Mesendoderm (in vitro differentiated cells): Measurements from ENCODE around the gene IGF2BP3.

Source experiments
- DNase-seq: peaks from one replicate; pipeline ENCODE4 v3.0.0; 2013
- H2AK5ac ChIP-seq: 2 replicates; pipeline ENCODE4 v1.6.1; 2013; ENCODE audit warnings: low read length, inconsistent platforms
- H2BK120ac ChIP-seq: 2 replicates; pipeline ENCODE4 v1.6.1; 2013; ENCODE audit warnings: low read depth, mild to moderate bottlenecking, low read length, moderate library complexity, mixed read lengths
- H2BK15ac ChIP-seq: replicated peaks from 2 replicates; pipeline ENCODE4 v1.6.1; 2013; ENCODE audit warnings: low read depth, mild to moderate bottlenecking, moderate library complexity
- H2BK5ac ChIP-seq: 2 replicates; pipeline ENCODE4 v1.6.1; 2013; ENCODE audit warnings: low read length, inconsistent platforms
- H3K18ac ChIP-seq: 2 replicates; pipeline ENCODE4 v1.6.1; 2013; ENCODE audit warnings: mild to moderate bottlenecking, low read length, mixed read lengths
- H3K23ac ChIP-seq: one replicate; pipeline ENCODE4 v1.6.1; 2013; ENCODE audit warnings: low read length
- H3K27ac ChIP-seq: 2 replicates; pipeline ENCODE4 v1.5.1; 2013; ENCODE audit warnings: low read depth, mild to moderate bottlenecking, inconsistent platforms, low read length, moderate library complexity
- H3K27me3 ChIP-seq: 2 replicates; pipeline ENCODE4 v1.6.1; 2013; ENCODE audit warnings: low read length, control low read depth, mild to moderate bottlenecking, inconsistent platforms; ENCODE audit not compliant: insufficient read depth, poor library complexity
- H3K36me3 ChIP-seq: 2 replicates; pipeline ENCODE4 v1.6.1; 2013; ENCODE audit warnings: low read length, inconsistent platforms; ENCODE audit not compliant: control insufficient read depth, insufficient read depth
- H3K4ac ChIP-seq: one replicate; pipeline ENCODE4 v1.6.1; 2013; ENCODE audit warnings: low read depth, mild to moderate bottlenecking, low read length, moderate library complexity
- H3K4me1 ChIP-seq: 2 replicates; pipeline ENCODE4 v1.6.1; 2013; ENCODE audit warnings: low read depth, low read length, inconsistent platforms; ENCODE audit not compliant: control insufficient read depth
- H3K4me2 ChIP-seq: 2 replicates; pipeline ENCODE4 v1.6.1; 2013; ENCODE audit warnings: low read length
- H3K4me3 ChIP-seq: 2 replicates; pipeline ENCODE4 v1.5.1; 2013; ENCODE audit warnings: mild to moderate bottlenecking, low read length
- H3K56ac ChIP-seq: one replicate; pipeline ENCODE4 v1.6.1; 2013; ENCODE audit warnings: low read length
- H3K79me1 ChIP-seq: 2 replicates; pipeline ENCODE4 v1.6.1; 2013; ENCODE audit warnings: low read length, inconsistent platforms
- H3K79me2 ChIP-seq: 2 replicates; pipeline ENCODE4 v1.6.1; 2013; ENCODE audit warnings: mild to moderate bottlenecking, low read length; ENCODE audit not compliant: control insufficient read depth, insufficient read depth
- H3K9ac ChIP-seq: 2 replicates; pipeline ENCODE4 v1.6.1; 2013; ENCODE audit warnings: low read length, inconsistent platforms
- H4K5ac ChIP-seq: one replicate; pipeline ENCODE4 v1.6.1; 2013; ENCODE audit warnings: low read length
- H4K8ac ChIP-seq: one replicate; pipeline ENCODE4 v1.6.1; 2013; ENCODE audit warnings: low read depth, mild to moderate bottlenecking, control low read depth, low read length, moderate library complexity
- WGBS: extraction: QIAGEN DNeasy Blood & Tissue Kit; methylation state at CpG from one replicate; pipeline ENCODE4 v1.1.7; 2013; ENCODE audit warnings: low lambda C conversion rate, missing lambda C conversion rate; ENCODE audit not compliant: insufficient coverage; ENCODE audit errors: extremely low coverage; 5-methylcytosine and 5-hydroxymethylcytosine counted together

Gene IGF2BP3

GRCh38 chr7:23347033-23347681, 123.1 kb downstream of the IGF2BP3 start:
- H3K36me3 ChIP-seq: peaks cover 8% of the 10 kb centered on the region
- H3K4ac ChIP-seq: no peak overlapping the region
- no peak overlapping the region for H2BK120ac ChIP-seq
- no peak overlapping the region for H4K5ac ChIP-seq
- H3K23ac ChIP-seq: no peak overlapping the region
- no peak overlapping the region for H3K4me2 ChIP-seq
- no peak overlapping the region for H2AK5ac ChIP-seq
- H3K18ac ChIP-seq: no peak overlapping the region
- H3K79me2 ChIP-seq: no peaks in the 10 kb centered on the region
- no peak overlapping the region for H2BK5ac ChIP-seq
- H3K4me1 ChIP-seq: peaks cover 7% of the 10 kb centered on the region
- no peak overlapping the region for H4K8ac ChIP-seq
- H2BK15ac ChIP-seq: no peak overlapping the region
- no peak overlapping the region for H3K56ac ChIP-seq
- DNase-seq: no peak
- no peak overlapping the region for H3K9ac ChIP-seq
- no CpG with 5 or more reads among the region's 9 CpGs for WGBS
- H3K4me3 ChIP-seq: no peak overlapping the region
- H3K79me1 ChIP-seq: peaks cover 2% of the 10 kb centered on the region
- H3K27me3 ChIP-seq: no peaks in the 10 kb centered on the region
- no peak overlapping the region for H3K27ac ChIP-seq

- H2BK5ac ChIP-seq: no peak overlapping the region
- H3K4me1 ChIP-seq: peaks cover 7% of the 10 kb centered on the region
- H3K27ac ChIP-seq: no peak overlapping the region
- H2BK120ac ChIP-seq: no peak overlapping the region
- no peak overlapping the region for H4K5ac ChIP-seq
- DNase-seq: no peak
- peaks cover 8% of the 10 kb centered on the region for H3K36me3 ChIP-seq
- H3K79me2 ChIP-seq: no peaks in the 10 kb centered on the region
- WGBS: no CpG with 5 or more reads among the region's 8 CpGs
- no peak overlapping the region for H2AK5ac ChIP-seq
- H3K4me3 ChIP-seq: no peak overlapping the region
- H3K18ac ChIP-seq: no peak overlapping the region
- no peak overlapping the region for H4K8ac ChIP-seq
- no peak overlapping the region for H3K9ac ChIP-seq
- no peaks in the 10 kb centered on the region for H3K27me3 ChIP-seq
- peaks cover 2% of the 10 kb centered on the region for H3K79me1 ChIP-seq
- no peak overlapping the region for H2BK15ac ChIP-seq
- H3K56ac ChIP-seq: no peak overlapping the region
- H3K4ac ChIP-seq: no peak overlapping the region
- H3K23ac ChIP-seq: no peak overlapping the region
- no peak overlapping the region for H3K4me2 ChIP-seq
These were observed 124.0 kb downstream of the IGF2BP3 start for GRCh38 chr7:23346316-23346715.

- Histone ChIP-seq H2BK120ac (no peak overlapping the region), H3K36me3 (peaks cover 8% of the 10 kb centered on the region), H3K4me2 (no peak overlapping the region), H3K4ac (no peak overlapping the region), H3K23ac (no peak overlapping the region), H3K27me3 (no peaks in the 10 kb centered on the region), H4K5ac (no peak overlapping the region), H4K8ac (no peak overlapping the region), H2BK15ac (no peak overlapping the region), H3K4me1 (peaks cover 7% of the 10 kb centered on the region), H2AK5ac (no peak overlapping the region), H3K79me2 (no peaks in the 10 kb centered on the region), H3K18ac (no peak overlapping the region), H3K9ac (no peak overlapping the region), H3K79me1 (no peaks in the 10 kb centered on the region), H2BK5ac (no peak overlapping the region), H3K4me3 (no peak overlapping the region), H3K56ac (no peak overlapping the region), H3K27ac (no peak overlapping the region)
- no CpG with 5 or more reads among the region's 6 CpGs for WGBS
- no peak for DNase-seq
These were observed 124.7 kb downstream of the IGF2BP3 start for GRCh38 chr7:23345601-23346000.

- H3K18ac ChIP-seq: no peak overlapping the region
- H3K4ac ChIP-seq: no peak overlapping the region
- H3K27me3 ChIP-seq: no peaks in the 10 kb centered on the region
- H3K27ac ChIP-seq: no peak overlapping the region
- H3K56ac ChIP-seq: no peak overlapping the region
- no peak overlapping the region for H2AK5ac ChIP-seq
- H4K8ac ChIP-seq: no peak overlapping the region
- DNase-seq: no peak
- no peak overlapping the region for H2BK5ac ChIP-seq
- H4K5ac ChIP-seq: no peak overlapping the region
- H3K23ac ChIP-seq: no peak overlapping the region
- H3K79me1 ChIP-seq: no peaks in the 10 kb centered on the region
- H2BK15ac ChIP-seq: no peak overlapping the region
- WGBS: no CpG with 5 or more reads among the region's 9 CpGs
- H3K4me3 ChIP-seq: no peak overlapping the region
- no peaks in the 10 kb centered on the region for H3K79me2 ChIP-seq
- no peak overlapping the region for H3K4me2 ChIP-seq
- peaks cover 8% of the 10 kb centered on the region for H3K36me3 ChIP-seq
- no peak overlapping the region for H3K9ac ChIP-seq
- peaks cover 3% of the 10 kb centered on the region for H3K4me1 ChIP-seq
- H2BK120ac ChIP-seq: no peak overlapping the region
These were observed 126.3 kb downstream of the IGF2BP3 start for GRCh38 chr7:23343806-23344475.

GRCh38 chr7:23343102-23343501, 127.2 kb downstream of the IGF2BP3 start:
- no peak for DNase-seq
- H3K27ac ChIP-seq: no peak overlapping the region

More at GRCh38 chr7:23343102-23343501, 127.2 kb downstream of the IGF2BP3 start:
- H2BK5ac ChIP-seq: no peak overlapping the region
- H4K5ac ChIP-seq: no peak overlapping the region
- H2BK120ac ChIP-seq: no peak overlapping the region
- H3K56ac ChIP-seq: no peak overlapping the region
- peaks cover 8% of the 10 kb centered on the region for H3K36me3 ChIP-seq
- no peak overlapping the region for H3K4me2 ChIP-seq
- H3K79me1 ChIP-seq: no peaks in the 10 kb centered on the region
- no peak overlapping the region for H3K9ac ChIP-seq
- H3K4me3 ChIP-seq: no peak overlapping the region
- no peaks in the 10 kb centered on the region for H3K27me3 ChIP-seq
- H2BK15ac ChIP-seq: no peak overlapping the region
- no peak overlapping the region for H3K18ac ChIP-seq
- H4K8ac ChIP-seq: no peak overlapping the region
- no peaks in the 10 kb centered on the region for H3K79me2 ChIP-seq
- no peak overlapping the region for H3K23ac ChIP-seq
- no peaks in the 10 kb centered on the region for H3K4me1 ChIP-seq
- no peak overlapping the region for H2AK5ac ChIP-seq
- H3K4ac ChIP-seq: no peak overlapping the region
